Measurements from ENCODE around the gene FIG4.
"Not testable (repeated sequence)": the region's sequence is repeated elsewhere in the genome, so short reads cannot be mapped to it uniquely, and the experiment has no call there.

FIG4 gene

DNA sequence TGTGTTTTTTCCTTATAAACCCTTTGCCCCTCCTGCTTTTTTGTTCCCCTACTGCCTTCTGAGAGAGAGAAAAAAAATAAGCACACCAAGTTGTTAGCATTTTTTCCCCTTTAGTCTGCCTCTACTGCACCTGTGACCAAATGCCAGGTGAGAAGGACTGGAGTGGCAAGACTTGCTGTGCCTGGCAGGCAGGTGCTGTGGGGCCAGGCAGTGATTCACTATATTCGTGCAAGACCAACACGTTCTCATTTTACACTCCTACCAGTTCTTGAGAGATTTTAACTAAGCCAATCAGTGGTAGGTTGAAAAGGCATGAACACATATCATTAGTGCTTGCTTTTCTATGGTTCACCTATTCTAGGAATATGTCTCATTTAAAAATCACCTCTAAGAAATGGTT, 109.7 kb downstream of the FIG4 start:
- ATAC-seq: no peak

DNA sequence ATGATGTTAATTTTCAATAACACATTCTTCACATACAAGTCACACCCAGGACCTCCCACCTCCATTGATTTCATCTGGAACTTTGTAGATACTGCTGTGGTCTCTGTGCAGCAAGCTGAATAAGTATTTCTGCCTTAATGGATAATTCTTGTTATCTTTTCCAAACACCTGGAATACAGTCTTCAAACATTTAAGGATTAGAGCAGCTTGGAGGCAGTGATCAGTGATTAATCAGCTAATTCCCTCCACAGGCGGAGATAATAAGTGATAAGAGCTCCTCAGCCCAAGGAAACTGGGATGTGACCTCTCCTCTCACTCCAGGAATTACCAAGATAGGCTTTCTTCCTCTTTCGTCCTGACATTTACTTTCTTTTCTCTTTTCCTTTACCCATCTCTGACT, 110.7 kb downstream of the FIG4 start:
- no peak for ATAC-seq

DNA sequence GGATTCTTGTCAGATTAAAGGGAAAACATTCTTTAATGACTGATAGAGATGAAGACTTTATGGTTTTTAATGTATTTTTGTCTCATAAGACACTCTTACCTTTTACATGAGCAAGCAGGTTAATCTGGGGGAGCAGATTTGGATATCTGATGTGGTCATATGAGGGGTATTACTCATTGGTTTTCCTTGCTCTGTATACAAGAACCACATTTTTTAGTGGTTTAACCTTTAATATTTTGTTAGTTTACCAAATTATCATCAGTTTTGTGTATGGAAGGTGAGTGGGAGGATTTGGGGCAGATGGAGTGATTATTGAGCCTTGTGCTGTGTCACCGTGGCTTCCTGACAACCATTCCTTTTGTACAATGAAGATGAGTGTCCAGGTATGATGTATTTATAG, 112.9 kb downstream of the FIG4 start:
- no peak for ATAC-seq

- no peak for ATAC-seq
Measured at GRCh38 chr6:109807881-109808280, 116.8 kb downstream of the FIG4 start.

DNA sequence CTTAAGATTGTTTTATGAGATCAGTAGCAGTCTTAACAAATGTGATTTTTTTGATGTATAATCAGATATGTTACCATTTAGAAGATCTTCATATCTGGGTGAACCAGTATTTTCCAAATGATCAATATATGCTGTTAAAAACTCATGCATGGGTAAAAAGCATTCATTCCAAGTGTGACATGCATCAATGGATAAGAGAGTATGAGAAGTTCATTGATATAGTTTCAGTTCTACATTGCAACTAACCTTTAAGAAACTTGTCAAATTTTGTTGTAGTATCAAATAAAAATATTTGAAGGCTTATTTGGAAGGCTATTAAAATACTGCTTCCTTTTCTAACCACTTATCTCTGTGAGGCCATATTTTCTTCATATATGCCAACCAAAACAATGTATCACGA, 117.7 kb downstream of the FIG4 start:
- no peak for ATAC-seq

DNA sequence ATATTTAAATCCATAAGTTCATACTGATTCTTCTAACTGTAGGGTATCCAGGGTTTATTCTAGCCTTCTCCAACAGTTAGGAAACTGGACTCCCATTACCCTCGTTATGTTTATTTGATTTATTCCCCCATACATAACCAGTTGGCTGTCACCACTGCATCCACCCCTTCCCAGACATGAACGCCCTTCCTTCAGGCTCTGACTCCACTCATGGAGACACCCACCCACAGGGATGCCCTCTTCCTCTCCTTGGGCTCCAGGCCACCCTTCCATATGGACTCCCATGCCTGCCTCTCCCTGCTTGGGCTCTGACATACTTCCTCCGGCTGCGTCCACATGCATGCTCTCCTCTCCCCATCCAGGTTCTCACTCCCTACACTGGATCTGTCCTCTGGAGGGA, 124.0 kb downstream of the FIG4 start:
- ATAC-seq: no peak

GRCh38 chr6:109816452-109817374, 125.6 kb downstream of the FIG4 start:
- ATAC-seq: no peak

- ATAC-seq: no peak
Measured at GRCh38 chr6:109820706-109821350, 129.7 kb downstream of the FIG4 start.

DNA sequence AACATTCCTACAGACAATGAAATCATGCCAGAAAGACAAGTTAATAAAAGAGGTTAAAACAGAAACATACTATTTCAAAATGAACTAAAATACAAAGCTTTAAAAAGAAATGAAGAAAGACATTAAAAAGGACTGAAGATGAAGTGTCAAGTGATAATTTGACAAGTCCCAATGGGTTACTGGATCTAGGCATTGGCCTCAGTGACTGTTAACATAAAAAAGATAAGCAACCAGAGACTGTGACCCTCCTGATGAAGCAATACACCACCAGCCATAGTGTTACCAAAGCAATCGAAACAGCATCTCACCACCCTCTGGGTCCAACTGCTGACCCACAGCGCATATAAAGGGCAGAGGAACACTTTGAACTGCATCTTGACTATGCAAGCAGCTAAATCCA, 130.3 kb downstream of the FIG4 start:
- ATAC-seq: no peak

GRCh38 chr6:109824105-109824504, 133.0 kb downstream of the FIG4 start:
- no peak for ATAC-seq

DNA sequence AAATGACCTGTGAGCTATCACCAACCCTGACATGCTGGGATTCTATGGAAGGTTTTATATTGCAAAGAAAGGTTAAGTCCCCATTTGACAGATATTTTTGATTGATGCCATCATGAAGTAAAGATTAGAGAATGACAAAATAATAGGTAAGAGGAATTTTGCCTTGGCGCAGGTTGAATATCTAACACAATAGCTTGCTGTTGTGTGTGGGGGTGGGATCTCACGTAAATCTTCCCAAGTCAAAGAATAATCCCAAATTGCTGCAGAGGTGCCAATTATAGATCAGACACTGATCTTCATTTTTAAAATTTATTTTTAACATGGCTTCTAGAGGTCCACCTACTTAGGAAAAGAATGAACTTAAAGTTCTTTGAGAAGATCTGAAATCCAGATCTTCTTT, 135.5 kb downstream of the FIG4 start:
- ATAC-seq: no peak

DNA sequence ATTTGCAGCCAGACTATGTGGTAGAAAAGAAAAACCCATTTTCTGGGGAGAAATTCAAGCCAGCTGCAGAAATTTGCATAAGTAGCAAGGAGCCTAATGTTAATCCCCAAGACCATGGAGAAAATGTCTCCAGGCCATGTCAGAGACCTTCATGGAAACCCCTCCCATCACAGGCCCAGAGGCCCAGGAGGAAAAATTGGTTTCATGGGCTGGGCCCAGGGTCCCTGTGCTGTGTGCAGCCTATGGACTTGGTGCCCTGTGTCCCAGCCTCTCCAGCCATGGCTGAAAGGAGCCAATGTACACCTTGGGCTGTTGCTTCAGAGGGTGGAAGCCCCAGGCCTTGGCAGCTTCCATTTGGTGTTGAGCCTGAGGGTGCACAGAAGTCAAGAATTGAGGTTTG, 140.3 kb downstream of the FIG4 start:
- not testable (repeated sequence) for ATAC-seq

GRCh38 chr6:109834131-109834530, 143.0 kb downstream of the FIG4 start:
- no peak for ATAC-seq

DNA sequence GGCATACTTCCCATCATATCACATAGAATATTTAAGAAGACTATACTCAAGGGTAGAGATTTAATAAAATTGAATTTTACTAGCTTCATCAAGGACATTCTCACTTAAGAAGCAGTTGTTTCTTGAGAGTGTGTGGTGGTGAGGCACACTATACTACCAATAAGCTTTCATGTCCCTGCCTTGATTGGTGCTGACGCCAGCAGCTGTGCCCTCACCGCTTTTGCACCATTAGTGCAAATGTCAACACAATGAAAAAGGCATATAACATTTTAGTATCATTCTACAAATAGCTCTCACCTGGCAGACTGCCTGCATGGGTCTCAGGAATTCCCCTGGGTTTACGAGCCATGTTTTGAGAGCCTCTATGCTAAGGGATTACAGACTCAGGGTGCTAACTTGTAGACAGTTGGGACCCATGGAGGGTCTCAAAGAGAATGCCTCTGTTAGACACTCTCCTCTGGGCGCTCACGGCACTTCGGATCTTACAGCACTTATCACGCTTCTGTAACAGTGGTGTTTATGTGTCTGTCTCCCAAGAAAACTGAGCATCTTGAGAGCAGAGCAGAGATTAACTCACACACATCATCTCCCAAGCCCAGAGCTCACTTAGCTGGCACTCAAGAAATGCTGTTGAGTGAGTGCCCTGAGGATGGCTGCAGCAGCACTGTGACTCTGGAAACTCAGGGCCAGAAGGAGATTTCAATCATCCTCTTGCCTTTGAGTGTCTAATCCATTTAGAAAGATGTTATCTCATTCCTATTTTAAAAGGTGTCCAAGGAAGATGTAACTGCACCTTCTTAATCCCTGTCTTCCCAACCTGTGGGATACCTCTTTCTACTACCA, 143.7 kb downstream of the FIG4 start:
- ATAC-seq: no peak

DNA sequence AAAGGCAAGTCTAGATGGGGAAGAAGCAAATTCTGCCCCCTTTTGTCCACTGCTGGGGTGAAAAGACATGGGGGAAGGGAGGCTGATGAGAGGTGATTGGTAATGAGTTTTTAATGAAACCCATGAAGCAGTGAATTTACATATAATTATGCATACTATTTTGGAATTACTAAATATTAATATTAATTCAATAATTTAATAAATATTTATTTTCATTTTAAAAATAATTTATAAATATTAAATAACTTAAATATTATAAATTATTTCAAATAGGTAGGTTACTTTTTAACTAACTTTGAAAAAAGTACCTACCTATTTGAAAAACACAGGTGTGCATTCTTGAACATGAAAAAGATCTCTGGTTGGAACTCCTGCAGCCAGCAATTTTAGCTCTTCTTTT, 148.9 kb downstream of the FIG4 start:
- ATAC-seq: no peak

DNA sequence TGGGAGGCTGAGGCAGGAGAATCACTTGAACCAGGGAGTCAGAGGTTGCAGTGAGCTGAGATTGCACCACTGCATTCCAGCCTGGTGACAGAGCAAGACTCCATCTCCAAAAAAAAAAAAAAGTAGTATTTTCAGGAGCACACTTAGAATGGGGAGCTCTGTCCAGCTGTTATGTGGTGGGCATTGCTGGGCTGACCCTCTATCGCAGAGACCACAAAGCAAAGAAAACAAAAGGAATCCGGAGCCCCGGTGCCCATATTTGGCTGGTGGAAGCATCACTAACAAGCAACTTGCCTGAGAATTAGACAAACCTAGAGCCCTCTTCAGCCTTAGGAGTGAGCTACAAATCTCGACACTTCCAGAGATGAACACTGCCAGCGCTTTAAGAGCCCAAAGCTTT, 149.7 kb downstream of the FIG4 start:
- ATAC-seq: no peak

- ATAC-seq: no peak
Measured at GRCh38 chr6:109841869-109842268, 150.8 kb downstream of the FIG4 start.

DNA sequence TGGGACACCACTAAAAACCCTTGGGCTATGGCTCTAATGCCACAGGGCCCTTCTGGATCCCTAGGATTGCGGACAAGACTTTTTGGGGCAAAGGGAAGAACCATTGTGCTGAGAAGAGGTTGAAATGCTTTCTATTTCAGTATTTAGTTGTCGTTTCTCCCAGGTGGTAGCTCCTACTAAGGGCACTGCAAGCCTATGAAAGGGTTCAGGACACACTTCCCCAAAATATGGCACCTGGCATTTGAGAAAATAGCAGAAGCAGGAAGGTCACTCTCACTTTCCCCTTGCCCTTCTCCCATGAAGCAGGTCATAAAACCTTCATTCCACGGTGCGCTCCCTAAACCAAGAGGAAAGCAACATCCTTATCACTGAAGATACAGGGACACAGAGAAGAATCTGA, 161.6 kb downstream of the FIG4 start:
- no peak for ATAC-seq

DNA sequence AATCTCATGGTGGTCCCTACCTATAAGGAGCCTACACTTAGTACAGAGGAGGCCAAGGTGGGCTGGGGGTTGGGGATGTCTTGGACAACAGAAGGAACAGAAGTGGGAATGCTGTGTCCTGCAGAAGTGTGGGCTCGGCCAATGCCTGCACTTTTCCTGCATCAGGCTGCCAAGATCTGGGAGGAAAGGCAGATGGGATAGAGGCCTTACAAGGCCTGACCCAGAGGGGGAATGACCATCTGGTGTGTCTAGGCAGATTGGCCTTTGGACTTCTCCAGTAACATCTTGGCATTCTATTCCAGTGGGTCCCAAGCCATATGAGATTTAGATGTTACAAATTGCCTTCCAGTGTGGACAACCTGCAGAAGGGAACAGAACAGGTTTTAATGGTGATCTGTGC, 162.3 kb downstream of the FIG4 start:
- no peak for ATAC-seq

DNA sequence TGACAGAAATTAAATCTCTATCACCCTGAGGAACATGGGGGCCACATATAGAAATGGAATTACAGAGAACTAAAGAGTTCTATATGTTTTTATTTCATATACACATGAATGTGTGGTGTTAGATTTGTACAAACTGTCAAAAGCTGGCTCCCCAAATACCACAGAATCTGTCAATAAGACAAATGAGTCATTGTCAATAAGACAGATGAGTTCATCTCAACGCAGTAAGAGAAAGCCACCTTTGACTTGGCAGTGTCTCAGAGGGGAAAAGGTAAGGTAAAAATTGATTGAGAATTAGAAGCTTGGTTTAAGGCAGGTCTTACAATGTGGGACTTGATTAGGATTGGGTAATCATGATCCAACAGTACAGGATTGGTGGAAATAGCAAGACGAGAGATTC, 162.9 kb downstream of the FIG4 start:
- ATAC-seq: no peak

DNA sequence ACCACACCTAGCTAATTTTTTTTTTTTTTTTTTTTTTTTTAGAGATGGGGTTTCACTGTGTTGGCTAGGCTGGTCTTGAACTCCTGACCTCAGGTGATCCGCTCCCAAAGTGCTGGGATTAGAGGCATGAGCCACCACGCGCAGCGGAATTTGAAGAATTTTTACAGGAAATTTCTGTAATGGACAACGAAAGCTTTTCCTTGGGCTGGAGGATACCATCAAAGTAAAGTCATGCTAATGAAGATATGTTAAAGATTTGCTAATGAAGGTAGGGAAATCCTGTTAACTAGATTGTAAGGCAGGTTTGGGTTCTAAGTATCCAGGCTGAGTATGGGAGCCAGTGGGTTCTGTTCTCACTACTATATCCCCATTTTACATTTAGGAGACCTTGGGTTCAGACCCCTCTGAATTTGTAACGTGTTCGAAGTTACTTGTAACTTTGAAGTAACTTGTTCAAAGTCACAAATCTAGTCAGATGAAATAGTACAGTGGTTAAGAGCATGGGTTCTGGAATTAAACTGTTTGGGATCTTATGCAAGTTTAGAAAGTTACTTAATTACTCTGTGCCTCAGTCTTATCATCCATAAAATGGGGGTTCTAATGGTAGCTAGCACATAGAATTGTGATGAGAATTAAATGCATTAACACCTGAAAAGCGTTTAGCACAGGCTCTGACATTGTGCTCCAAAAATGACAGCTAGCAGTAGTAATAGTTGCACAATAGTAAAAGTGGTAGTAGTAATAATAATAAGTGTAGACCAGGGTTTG, 163.6 kb downstream of the FIG4 start:
- no peak for ATAC-seq

GRCh38 chr6:109855476-109856040, 164.5 kb downstream of the FIG4 start:
- ATAC-seq: not testable (repeated sequence)
